Spleen (tissue), 11 donors: ENCODE data around the gene TRIM42. TPM values are rescaled to one million over a fixed set of nuclear protein-coding genes. Genes with fewer than 3 reads are reported as not detected.

Experiments used
- DNase-seq: peaks from one replicate; pipeline ENCODE4 v3.0.0-alpha.2; 2020
- H3K27ac ChIP-seq, 8 donors: fragments of 200-600 bp; sonication (generic) in 7 of 8; 1 replicate in 4 of 8; 2 replicates in 4 of 8; pipeline versions ENCODE4 v1.5.0 to v1.8.0; 2016 to 2021; ENCODE audit warnings: inconsistent platforms in 4 of 8, mild to moderate bottlenecking in 4 of 8, moderate library complexity in 1 of 8
- H3K27me3 ChIP-seq, 7 donors: fragments of 200-600 bp; sonication (generic) in 6 of 7; replicated peaks in 1 of 7; 1 replicate in 4 of 7; 2 replicates in 3 of 7; pipeline versions ENCODE4 v1.5.0 to v1.8.0; 2016 to 2021; ENCODE audit warnings: inconsistent platforms in 3 of 7, mild to moderate bottlenecking in 1 of 7
- H3K36me3 ChIP-seq, 6 donors: fragments of 200-600 bp; sonication (generic) in 5 of 6; 1 replicate in 4 of 6; 2 replicates in 2 of 6; pipeline versions ENCODE4 v1.5.0 to v1.8.0; 2016 to 2021; ENCODE audit warnings: inconsistent platforms in 2 of 6
- H3K4me1 ChIP-seq, 6 donors: fragments of 200-600 bp; sonication (generic) in 5 of 6; 1 replicate in 3 of 6; 2 replicates in 3 of 6; pipeline versions ENCODE4 v1.5.0 to v1.8.0; 2016 to 2021; ENCODE audit warnings: inconsistent platforms in 3 of 6
- H3K4me3 ChIP-seq, 8 donors: fragments of 200-600 bp; sonication (generic) in 7 of 8; 1 replicate in 4 of 8; 2 replicates in 4 of 8; pipeline versions ENCODE4 v1.5.0 to v1.8.0; 2016 to 2021; ENCODE audit warnings: inconsistent platforms in 4 of 8, mild to moderate bottlenecking in 4 of 8, moderate library complexity in 2 of 8
- H3K9me3 ChIP-seq, 8 donors: fragments of 200-600 bp; sonication (generic) in 7 of 8; 1 replicate in 4 of 8; 2 replicates in 4 of 8; pipeline versions ENCODE4 v1.5.0 to v1.8.0; 2016 to 2021; ENCODE audit warnings: inconsistent platforms in 4 of 8
- CTCF ChIP-seq, 11 experiments: fragments of 200-600 bp in 7 of 11; fragments of 450-650 bp in 4 of 11; sonication (generic) in 4 of 11; IDR thresholded peaks in 8 of 11; conservative IDR thresholded peaks in 3 of 11; 1 replicate in 7 of 11; 2 replicates in 4 of 11; pipeline versions ENCODE4 v1.4.0 to v1.8.0; 2016 to 2021; ENCODE audit warnings: antibody characterized with exemption in 11 of 11, inconsistent platforms in 4 of 11, mild to moderate bottlenecking in 1 of 11
- POLR2A ChIP-seq, 3 donors: fragments of 450-650 bp; IDR thresholded peaks; one replicate each; pipeline ENCODE4 v1.5.1; 2017; ENCODE audit warnings: antibody characterized with exemption in 3 of 3, mild to moderate bottlenecking in 1 of 3
- POLR2AphosphoS5 ChIP-seq, 3 donors: sonication (generic); formaldehyde crosslinking; IDR thresholded peaks; one replicate each; pipeline ENCODE4 v1.5.1; 2017; ENCODE audit warnings: antibody characterized with exemption in 3 of 3
- WGBS, 5 donors: extraction: QIAGEN DNeasy Blood & Tissue Kit in 3 of 5; methylation state at CpG; one replicate each; pipeline versions ENCODE4 v1.1.5 to v1.1.7; 2013 to 2018; 5-methylcytosine and 5-hydroxymethylcytosine counted together
- intact Hi-C: fragments of 100-400 bp; cut with DNase I; formaldehyde crosslinking; loops from one replicate; pipeline ENCODE4 v1.15.0; 2023; ENCODE audit warnings: low total_unique reads
- polyA plus RNA-seq, 3 donors: library from polyadenylated mRNA; stranded (reverse); fragments of 200-250 nt; gene quantifications; one replicate each; pipeline ENCODE4 v1.2.1, GENCODE V29; 2013
- total RNA-seq, 7 donors: library from RNA; depleted of rRNA in 3 of 7; stranded (reverse); fragments of >200 nt in 3 of 7; fragmentation: NEBNext Ultra II Directional in 4 of 7; extraction: Animal tissue kit (Norgen Biotek cat#: 25700) in 4 of 7; gene quantifications; one replicate each; pipeline versions ENCODE4 v1.1.0 to v1.2.1, GENCODE V29; 2016 to 2021
- donor health status: healthy with polysubstance abuse.
- donor health status: DM: no; HTN: no; CAD: no; lungs with moderate emphysema.
- donor health status: DM: no; HTN: no; CAD: no.
- donor health status: Bipolar disorder and iron deficiency.
- donor health status: healthy.
- donor health status: DM: no; HTN: no; CAD: no.
- donor health status: DM: yes; HTN: yes; CAD: no.

Gene TRIM42
- total and polyA plus RNA-seq, 10 donors = not detected

GRCh38 chr3:140711390-140712035 is 33.6 kb downstream of the TRIM42 start:
- Histone ChIP-seq H3K27ac (no peak overlapping the region), H3K9me3 (no peaks in the 10 kb centered on the region), H3K27me3 (peaks cover 0 to 8% (median 0%) of the 10 kb centered on the region in 7 donors), H3K4me3 (no peak overlapping the region), H3K4me1 (no peaks in the 10 kb centered on the region), H3K36me3 (no peaks in the 10 kb centered on the region)
- TF ChIP-seq POLR2A (IDR thresholded peaks at IDR 0.05) (no peak), CTCF (IDR thresholded peaks at IDR 0.05 in 8 of 11, conservative IDR thresholded peaks at IDR 0.05 in 3 of 11) (no peak), POLR2AphosphoS5 (IDR thresholded peaks at IDR 0.05) (no peak)
- intact Hi-C loops = no loop called here
- no peak for DNase-seq
- WGBS, 5 donors = 58 to 72% (median 62%) methylated on average over 4 of the region's 4 CpGs

- Histone ChIP-seq H3K27ac (no peak overlapping the region), H3K4me1 (no peaks in the 10 kb centered on the region), H3K36me3 (no peaks in the 10 kb centered on the region), H3K27me3 (peaks cover 0 to 8% (median 0%) of the 10 kb centered on the region in 7 donors), H3K9me3 (no peaks in the 10 kb centered on the region), H3K4me3 (no peak overlapping the region)
- intact Hi-C loops = no loop called here
- TF ChIP-seq POLR2A (IDR thresholded peaks at IDR 0.05) (no peak), POLR2AphosphoS5 (IDR thresholded peaks at IDR 0.05) (no peak), CTCF (IDR thresholded peaks at IDR 0.05 in 8 of 11, conservative IDR thresholded peaks at IDR 0.05 in 3 of 11) (no peak)
- no peak for DNase-seq
- WGBS, 5 donors = 59 to 78% (median 73%) methylated on average over 3 of the region's 3 CpGs
Observed at GRCh38 chr3:140712301-140712700, 34.4 kb downstream of the TRIM42 start.

GRCh38 chr3:140715035-140715434 is 37.2 kb downstream of the TRIM42 start:
- 81 to 96% (median 88%) methylated on average over 10 of the region's 10 CpGs for WGBS, 5 donors
- intact Hi-C loops = no loop called here
- Histone ChIP-seq H3K4me3 (no peak overlapping the region), H3K27me3 (peaks cover 0 to 8% (median 0%) of the 10 kb centered on the region in 7 donors), H3K27ac (no peak overlapping the region), H3K36me3 (no peaks in the 10 kb centered on the region), H3K4me1 (no peaks in the 10 kb centered on the region), H3K9me3 (no peaks in the 10 kb centered on the region)
- DNase-seq = no peak
- no peak for TF ChIP-seq POLR2A (IDR thresholded peaks at IDR 0.05)
- TF ChIP-seq CTCF (IDR thresholded peaks at IDR 0.05 in 8 of 11, conservative IDR thresholded peaks at IDR 0.05 in 3 of 11) = no peak

GRCh38 chr3:140717921-140718320 is 40.1 kb downstream of the TRIM42 start:
- DNase-seq = no peak
- Histone ChIP-seq H3K27me3 (no peaks in the 10 kb centered on the region), H3K4me1 (no peaks in the 10 kb centered on the region), H3K4me3 (no peak overlapping the region), H3K9me3 (no peaks in the 10 kb centered on the region), H3K36me3 (no peaks in the 10 kb centered on the region), H3K27ac (no peak overlapping the region)
- intact Hi-C loops = no loop called here
- no peak for TF ChIP-seq CTCF (IDR thresholded peaks at IDR 0.05 in 8 of 11, conservative IDR thresholded peaks at IDR 0.05 in 3 of 11)
- 83 to 92% (median 89%) methylated on average over 3 of the region's 3 CpGs for WGBS, 5 donors
